HTERT RPE-1 (cell line): ENCODE data around the gene MOCS3.
"Not testable (repeated sequence)": the region's sequence is repeated elsewhere in the genome, so short reads cannot be mapped to it uniquely, and the experiment has no call there.

Experiments used
- in situ Hi-C: fragments of 300-500 bp; cut with MboI; formaldehyde crosslinking; loops from 4 replicates; pipeline ENCODE4 v1.14.3; 2020; ENCODE audit warnings: low sequenced_read_pairs

MOCS3 gene

GRCh38 chr20:50931306-50932015 lies 27.2 kb upstream of the MOCS3 start, which contains the start of gene ADNP:
ADNP (minus strand) TSS chr20:50931437; CDS start chr20:50903996, 27,441 bp downstream.
- in situ Hi-C loops: no loop called here

- in situ Hi-C loops: no loop called here
Measured at GRCh38 chr20:50932016-50932485, 26.6 kb upstream of the MOCS3 start.

- in situ Hi-C loops: no loop called here
Measured at GRCh38 chr20:50932691-50933280, 25.8 kb upstream of the MOCS3 start.

GRCh38 chr20:50933589-50933988 lies 25.0 kb upstream of the MOCS3 start:
- in situ Hi-C loops: no loop called here

GRCh38 chr20:50943069-50943468 lies 15.5 kb upstream of the MOCS3 start:
- in situ Hi-C loops: no loop called here

GRCh38 chr20:50948132-50948785 lies 10.4 kb upstream of the MOCS3 start:
- in situ Hi-C loops: no loop called here

- in situ Hi-C loops: no loop called here
Measured at GRCh38 chr20:50953196-50953595, 5.4 kb upstream of the MOCS3 start.

- in situ Hi-C loops: no loop called here
Measured at GRCh38 chr20:50953821-50954220, 4.8 kb upstream of the MOCS3 start.

- in situ Hi-C loops: no loop called here
Measured at GRCh38 chr20:50957276-50957675, 1.3 kb upstream of the MOCS3 start.

- in situ Hi-C loops: no loop called here
Measured at GRCh38 chr20:50957798-50958614, 612 bp upstream of the MOCS3 start, which contains the start of gene DPM1. DPM1 (minus strand) TSS chr20:50958532; CDS start chr20:50958523, 9 bp downstream.

- in situ Hi-C loops: no loop called here
Measured at GRCh38 chr20:50959543-50960126, 1.0 kb downstream of the MOCS3 start.

GRCh38 chr20:50967586-50967985 lies 9.0 kb downstream of the MOCS3 start:
- in situ Hi-C loops: no loop called here

GRCh38 chr20:50968289-50968688 lies 9.7 kb downstream of the MOCS3 start:
- in situ Hi-C loops: no loop called here

GRCh38 chr20:50969435-50969834 lies 10.8 kb downstream of the MOCS3 start:
- in situ Hi-C loops: no loop called here

- in situ Hi-C loops: no loop called here
Measured at GRCh38 chr20:50969912-50970311, 11.3 kb downstream of the MOCS3 start.

GRCh38 chr20:50975701-50976330 lies 17.2 kb downstream of the MOCS3 start:
- in situ Hi-C loops: no loop called here

GRCh38 chr20:50977066-50978021 lies 18.7 kb downstream of the MOCS3 start:
- in situ Hi-C loops: no loop called here

GRCh38 chr20:50978533-50978932 lies 19.9 kb downstream of the MOCS3 start:
- in situ Hi-C loops: not testable (repeated sequence)

GRCh38 chr20:50980071-50980681 lies 21.6 kb downstream of the MOCS3 start:
- in situ Hi-C loops: no loop called here
